Measurements from ENCODE around the gene UNC5C. TPM values are rescaled to one million over a fixed set of nuclear protein-coding genes. Genes with fewer than 3 reads are reported as not detected.

Gene UNC5C
- total and polyA plus RNA-seq, 2 donors from 2014 or later, result 0.84 to 3.1 TPM

DNA sequence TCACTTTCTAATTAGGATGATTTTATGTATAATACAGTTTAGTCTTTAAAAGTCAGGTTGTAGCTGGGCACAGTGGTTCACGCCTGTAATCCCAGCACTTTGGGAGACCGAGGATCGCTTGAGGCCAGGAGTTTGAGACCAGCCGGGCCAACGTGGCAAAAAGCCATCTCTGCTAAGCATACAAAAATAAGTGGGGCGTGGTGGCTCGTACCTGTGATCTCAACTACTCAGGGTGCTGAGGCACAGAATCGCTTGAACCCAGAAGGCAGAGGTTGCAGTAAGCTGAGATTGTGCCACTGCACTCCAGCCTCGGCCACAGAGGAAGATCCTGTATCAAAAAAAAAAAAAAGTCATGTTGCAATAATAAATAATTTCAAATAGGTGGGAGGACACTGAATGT is 426.8 kb downstream of the UNC5C start:
- TF ChIP-seq, protein P1, sequence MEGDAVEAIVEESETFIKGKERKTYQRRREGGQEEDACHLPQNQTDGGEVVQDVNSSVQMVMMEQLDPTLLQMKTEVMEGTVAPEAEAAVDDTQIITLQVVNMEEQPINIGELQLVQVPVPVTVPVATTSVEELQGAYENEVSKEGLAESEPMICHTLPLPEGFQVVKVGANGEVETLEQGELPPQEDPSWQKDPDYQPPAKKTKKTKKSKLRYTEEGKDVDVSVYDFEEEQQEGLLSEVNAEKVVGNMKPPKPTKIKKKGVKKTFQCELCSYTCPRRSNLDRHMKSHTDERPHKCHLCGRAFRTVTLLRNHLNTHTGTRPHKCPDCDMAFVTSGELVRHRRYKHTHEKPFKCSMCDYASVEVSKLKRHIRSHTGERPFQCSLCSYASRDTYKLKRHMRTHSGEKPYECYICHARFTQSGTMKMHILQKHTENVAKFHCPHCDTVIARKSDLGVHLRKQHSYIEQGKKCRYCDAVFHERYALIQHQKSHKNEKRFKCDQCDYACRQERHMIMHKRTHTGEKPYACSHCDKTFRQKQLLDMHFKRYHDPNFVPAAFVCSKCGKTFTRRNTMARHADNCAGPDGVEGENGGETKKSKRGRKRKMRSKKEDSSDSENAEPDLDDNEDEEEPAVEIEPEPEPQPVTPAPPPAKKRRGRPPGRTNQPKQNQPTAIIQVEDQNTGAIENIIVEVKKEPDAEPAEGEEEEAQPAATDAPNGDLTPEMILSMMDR (IDR thresholded peaks at IDR 0.05; ENCODE audit: borderline replicate concordance, extremely low read depth, insufficient read depth), result no peak
- no peak for FAIRE-seq
- H3K4me1 ChIP-seq (ENCODE audit: control insufficient read depth in 2 of 3, insufficient read depth in 2 of 3, low read depth in 1 of 3, low read length in 3 of 3), result peaks cover 0 to 2% (median 0%) of the 10 kb centered on the region in 3 donors
- no peak for DNase-seq
- intact Hi-C loops (cut with DNase I), result no loop called here
- no peaks in the 10 kb centered on the region for H3K27me3 ChIP-seq (ENCODE audit: control insufficient read depth, insufficient read depth, low read length)
- no peak overlapping the region for H3K9ac ChIP-seq (ENCODE audit: low read length in 3 of 3)
- H3K36me3 ChIP-seq (ENCODE audit: control insufficient read depth in 2 of 3, insufficient read depth in 3 of 3, low read length in 3 of 3), result peaks cover 0 to 2% (median 0%) of the 10 kb centered on the region in 3 donors
- H3K27ac ChIP-seq (ENCODE audit: low read depth in 2 of 2, low read length in 2 of 2), result no peak overlapping the region
- H3K9me3 ChIP-seq (ENCODE audit: control insufficient read depth in 2 of 3, insufficient read depth in 1 of 3, low read length in 3 of 3), result peaks cover 0 to 1% (median 0%) of the 10 kb centered on the region in 3 donors
- no peak overlapping the region for H3K4me3 ChIP-seq (ENCODE audit: low read length in 3 of 3)

DNA sequence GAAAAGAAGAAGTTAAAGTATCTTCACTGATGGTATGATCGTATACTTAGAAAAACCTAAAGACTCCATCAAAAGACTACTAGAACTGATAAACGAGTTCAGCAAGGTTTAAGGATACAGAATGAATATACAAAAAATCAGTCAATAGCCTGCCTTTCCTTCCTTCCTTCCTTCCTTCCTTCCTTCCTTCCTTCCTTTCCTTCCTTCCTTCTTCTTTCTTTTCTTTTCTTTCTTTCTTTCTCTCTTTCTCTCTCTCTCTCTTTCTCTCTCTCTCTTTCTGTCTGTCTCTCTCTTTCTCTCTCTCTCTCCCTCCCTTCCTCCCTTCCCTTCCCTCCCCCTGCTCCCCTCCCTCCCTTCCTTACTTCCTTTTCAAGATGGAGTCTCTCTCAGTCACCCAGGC is 428.3 kb downstream of the UNC5C start:
- intact Hi-C loops (cut with DNase I), result no loop called here
- no peak for FAIRE-seq
- Histone ChIP-seq H3K36me3 (ENCODE audit: control insufficient read depth in 2 of 3, insufficient read depth in 3 of 3, low read length in 3 of 3) (peaks cover 0 to 2% (median 0%) of the 10 kb centered on the region in 3 donors), H3K9me3 (ENCODE audit: control insufficient read depth in 2 of 3, insufficient read depth in 1 of 3, low read length in 3 of 3) (peaks cover 0 to 1% (median 0%) of the 10 kb centered on the region in 3 donors), H3K4me1 (ENCODE audit: control insufficient read depth in 2 of 3, insufficient read depth in 2 of 3, low read depth in 1 of 3, low read length in 3 of 3) (peaks cover 0 to 2% (median 0%) of the 10 kb centered on the region in 3 donors), H3K27me3 (ENCODE audit: control insufficient read depth, insufficient read depth, low read length) (no peaks in the 10 kb centered on the region), H3K4me3 (ENCODE audit: low read length in 3 of 3) (no peak overlapping the region), H3K9ac (ENCODE audit: low read length in 3 of 3) (no peak overlapping the region), H3K27ac (ENCODE audit: low read depth in 2 of 2, low read length in 2 of 2) (no peak overlapping the region)
- TF ChIP-seq, protein P1 (IDR thresholded peaks at IDR 0.05; ENCODE audit: borderline replicate concordance, extremely low read depth, insufficient read depth), result no peak
- DNase-seq, result no peak

GRCh38 chr4:95118497-95118896 is 430.3 kb downstream of the UNC5C start:
- no peak overlapping the region for H3K4me3 ChIP-seq (ENCODE audit: low read length in 3 of 3)
- TF ChIP-seq, protein P1 (IDR thresholded peaks at IDR 0.05; ENCODE audit: borderline replicate concordance, extremely low read depth, insufficient read depth), result no peak
- H3K9ac ChIP-seq (ENCODE audit: low read length in 3 of 3), result no peak overlapping the region
- H3K36me3 ChIP-seq (ENCODE audit: control insufficient read depth in 2 of 3, insufficient read depth in 3 of 3, low read length in 3 of 3), result peaks cover 0 to 2% (median 0%) of the 10 kb centered on the region in 3 donors
- intact Hi-C loops (cut with DNase I), result no loop called here
- no peaks in the 10 kb centered on the region for H3K27me3 ChIP-seq (ENCODE audit: control insufficient read depth, insufficient read depth, low read length)
- FAIRE-seq, result no peak
- peaks cover 0 to 1% (median 0%) of the 10 kb centered on the region in 3 donors for H3K9me3 ChIP-seq (ENCODE audit: control insufficient read depth in 2 of 3, insufficient read depth in 1 of 3, low read length in 3 of 3)
- peaks cover 0 to 2% (median 0%) of the 10 kb centered on the region in 3 donors for H3K4me1 ChIP-seq (ENCODE audit: control insufficient read depth in 2 of 3, insufficient read depth in 2 of 3, low read depth in 1 of 3, low read length in 3 of 3)
- no peak overlapping the region for H3K27ac ChIP-seq (ENCODE audit: low read depth in 2 of 2, low read length in 2 of 2)
- DNase-seq, result no peak

- FAIRE-seq, result no peak
- H3K4me3 ChIP-seq (ENCODE audit: low read length in 3 of 3), result no peak overlapping the region
Measured at GRCh38 chr4:95114521-95114920, 434.3 kb downstream of the UNC5C start.

More at GRCh38 chr4:95114521-95114920, 434.3 kb downstream of the UNC5C start:
- Histone ChIP-seq H3K9me3 (ENCODE audit: control insufficient read depth in 2 of 3, insufficient read depth in 1 of 3, low read length in 3 of 3) (no peaks in the 10 kb centered on the region), H3K27me3 (ENCODE audit: control insufficient read depth, insufficient read depth, low read length) (no peaks in the 10 kb centered on the region), H3K4me1 (ENCODE audit: control insufficient read depth in 2 of 3, insufficient read depth in 2 of 3, low read depth in 1 of 3, low read length in 3 of 3) (peaks cover 0 to 2% (median 0%) of the 10 kb centered on the region in 3 donors), H3K36me3 (ENCODE audit: control insufficient read depth in 2 of 3, insufficient read depth in 3 of 3, low read length in 3 of 3) (no peaks in the 10 kb centered on the region), H3K27ac (ENCODE audit: low read depth in 2 of 2, low read length in 2 of 2) (no peak overlapping the region), H3K9ac (ENCODE audit: low read length in 3 of 3) (no peak overlapping the region)
- TF ChIP-seq, protein P1 (IDR thresholded peaks at IDR 0.05; ENCODE audit: borderline replicate concordance, extremely low read depth, insufficient read depth), result no peak
- intact Hi-C loops (cut with DNase I), result no loop called here
- DNase-seq, result peak in 1 of 5 donors; percentile 25
